IMR-90 (cell line): ENCODE measurements around the gene IL17D.

Source experiments
- BHLHE40 ChIP-seq: fragments of 150-350 bp; IDR thresholded peaks from 2 replicates; pipeline ENCODE4 v1.6.1; 2016; ENCODE audit warnings: mild to moderate bottlenecking, low read depth, low read length
- CTCF ChIP-seq: conservative IDR thresholded peaks from 2 replicates; pipeline ENCODE4 v1.5.1; 2012; ENCODE audit warnings: mild to moderate bottlenecking, low read depth, low read length, improper control_type of control experiment
- MAFK ChIP-seq: IDR thresholded peaks from 2 replicates; pipeline ENCODE4 v1.6.1; 2012; ENCODE audit warnings: low read depth, low read length, improper control_type of control experiment
- MAZ ChIP-seq: IDR thresholded peaks from 2 replicates; pipeline ENCODE4 v1.6.1; 2012; ENCODE audit warnings: low read depth, mild to moderate bottlenecking, low read length, improper control_type of control experiment, moderate library complexity, borderline replicate concordance
- POLR2A ChIP-seq: IDR thresholded peaks from 2 replicates; pipeline ENCODE4 v1.6.1; 2012; ENCODE audit warnings: mild to moderate bottlenecking, low read depth, low read length
- RAD21 ChIP-seq: IDR thresholded peaks from 2 replicates; pipeline ENCODE4 v1.6.1; 2012; ENCODE audit warnings: low read length, improper control_type of control experiment

DNA sequence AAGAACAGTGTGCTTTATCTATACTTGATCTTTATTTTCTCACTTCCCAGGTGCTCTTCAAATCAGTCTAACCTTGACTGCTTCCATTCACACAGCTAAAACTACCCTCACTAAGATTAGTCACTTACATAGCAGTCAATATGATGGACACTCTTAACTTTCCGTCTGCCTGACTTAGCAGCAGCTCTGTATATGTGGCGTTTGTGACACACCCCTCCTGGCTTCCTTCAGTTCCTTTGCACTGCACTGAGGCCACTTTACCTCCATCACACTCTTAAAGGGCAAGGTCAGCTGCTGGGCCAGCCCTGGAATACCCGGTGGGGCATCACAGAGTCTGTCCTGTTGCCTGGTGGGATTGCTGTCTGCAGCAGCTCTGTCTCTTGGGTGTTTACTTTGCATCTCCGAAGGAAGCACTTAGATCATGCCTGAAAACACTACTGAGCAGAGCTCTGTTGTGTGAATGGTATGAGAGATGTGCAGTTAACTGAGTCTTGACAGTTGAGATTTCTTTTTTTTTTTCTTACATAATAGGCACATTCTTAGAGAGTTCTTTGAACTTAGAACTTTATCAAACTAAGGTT lies 35.6 kb upstream of the IL17D start:
- TF ChIP-seq CTCF = no peak
- no peak for TF ChIP-seq BHLHE40
- TF ChIP-seq MAFK = no peak
- no peak for TF ChIP-seq POLR2A
- TF ChIP-seq RAD21 = no peak
- TF ChIP-seq MAZ = no peak
